Stomach smooth muscle (tissue), 2 donors: ENCODE results near the gene HSPB7.
"Not testable (repeated sequence)": the region's sequence is repeated elsewhere in the genome, so short reads cannot be mapped to it uniquely, and the experiment has no call there.

Source experiments
- H3K27ac ChIP-seq: one replicate; pipeline ENCODE4 v1.7.0; 2013; ENCODE audit warnings: mild to moderate bottlenecking, low read length, inconsistent platforms
- H3K27me3 ChIP-seq, 2 donors: one replicate each; pipeline ENCODE4 v1.7.0; 2013; ENCODE audit warnings: low read length in 2 of 2; ENCODE audit not compliant: insufficient read depth in 2 of 2, control insufficient read depth in 1 of 2
- H3K36me3 ChIP-seq, 2 donors: one replicate each; pipeline ENCODE4 v1.7.0; 2013; ENCODE audit warnings: low read length in 2 of 2; ENCODE audit not compliant: control insufficient read depth in 2 of 2, insufficient read depth in 2 of 2
- H3K4me1 ChIP-seq: one replicate; pipeline ENCODE4 v1.7.0; 2013; ENCODE audit warnings: low read length; ENCODE audit not compliant: control insufficient read depth, insufficient read depth
- H3K4me3 ChIP-seq, 2 donors: one replicate each; pipeline ENCODE4 v1.7.0; 2013; ENCODE audit warnings: low read length in 2 of 2
- H3K9ac ChIP-seq, 2 donors: one replicate each; pipeline ENCODE4 v1.7.0; 2013; ENCODE audit warnings: low read length in 2 of 2, mild to moderate bottlenecking in 1 of 2
- H3K9me3 ChIP-seq, 2 donors: one replicate each; pipeline ENCODE4 v1.7.0; 2013; ENCODE audit warnings: low read length in 2 of 2; ENCODE audit not compliant: control insufficient read depth in 2 of 2
- donor health status: healthy.
- donor health status: Pancreatic carcinoma.

Gene HSPB7

GRCh38 chr1:16017461-16018303 lies at the start of gene HSPB7:
Gene HSPB7 (minus strand): TSS chr1:16018043. CDS start chr1:16017963, 80 bp downstream.
- Histone ChIP-seq H3K9ac (peak within 1 kb of the TSS; percentile 93 to 95), H3K36me3 (peaks cover 0 to 2% of the 10 kb centered on the region in 2 donors), H3K9me3 (no peaks in the 10 kb centered on the region), H3K4me3 (peak within 1 kb of the TSS; percentile 83 to 84), H3K4me1 (peaks cover 92% of the 10 kb centered on the region), H3K27me3 (no peaks in the 10 kb centered on the region), H3K27ac (peak within 1 kb of the TSS; percentile 98)

DNA sequence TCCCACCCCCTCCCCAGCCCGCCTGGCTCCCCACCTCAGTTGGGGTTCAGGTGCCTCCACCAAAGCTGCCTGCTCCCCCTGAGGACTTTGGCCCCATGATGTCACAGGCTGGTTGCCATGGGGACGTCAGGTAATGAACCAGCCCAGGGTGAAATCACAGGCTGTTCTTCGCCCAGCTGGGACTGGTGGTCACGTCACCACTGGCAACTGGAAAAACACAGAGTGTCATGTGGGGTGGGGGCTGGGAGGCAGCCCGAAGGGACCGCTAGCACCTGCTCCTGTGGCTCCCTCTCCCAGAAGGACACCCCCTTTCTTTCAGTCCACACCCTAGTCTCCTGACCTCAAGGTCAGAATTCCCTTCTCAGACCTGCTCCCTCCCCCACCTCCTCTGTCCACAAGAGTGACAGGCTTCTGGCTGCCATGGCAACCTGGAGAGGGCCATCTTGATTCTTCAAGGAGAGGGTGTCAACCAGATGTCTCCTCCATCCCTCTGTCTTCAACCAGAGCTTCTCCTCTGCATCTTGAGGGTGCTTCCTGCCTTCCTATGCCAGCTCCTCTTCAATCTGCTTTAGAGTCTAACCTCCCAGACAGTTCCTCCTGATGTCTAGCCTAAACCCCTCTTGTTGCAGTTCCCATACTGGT lies 49.4 kb upstream of the HSPB7 start:
- no peaks in the 10 kb centered on the region for H3K9me3 ChIP-seq
- no peak overlapping the region for H3K9ac ChIP-seq
- peaks cover 0 to under 1% of the 10 kb centered on the region in 2 donors for H3K27me3 ChIP-seq
- H3K27ac ChIP-seq = no peak overlapping the region
- H3K36me3 ChIP-seq = no peaks in the 10 kb centered on the region
- no peak overlapping the region for H3K4me3 ChIP-seq
- H3K4me1 ChIP-seq = peaks cover 3% of the 10 kb centered on the region

DNA sequence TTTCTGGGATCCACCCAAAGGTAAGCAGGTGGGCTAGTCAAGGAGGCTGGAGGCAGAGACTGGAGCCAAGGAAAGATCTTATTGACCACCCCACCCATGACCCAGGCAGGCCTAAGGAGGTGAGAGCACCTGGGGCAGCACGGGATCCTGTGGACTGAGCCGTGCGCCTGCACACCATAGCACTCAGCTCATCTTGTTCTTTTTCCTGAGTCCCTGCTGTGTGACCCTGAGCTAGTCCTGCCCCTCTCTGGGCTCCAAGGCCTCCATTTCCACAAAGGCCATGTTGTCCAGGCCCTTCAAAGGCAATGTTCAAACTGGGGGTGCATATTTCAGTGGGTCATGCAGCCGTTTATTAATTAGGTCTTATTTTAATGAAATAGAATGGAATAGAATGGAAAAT lies 48.4 kb upstream of the HSPB7 start:
- H3K9ac ChIP-seq = no peak overlapping the region
- no peak overlapping the region for H3K4me3 ChIP-seq
- no peaks in the 10 kb centered on the region for H3K9me3 ChIP-seq
- peaks cover 3% of the 10 kb centered on the region for H3K4me1 ChIP-seq
- no peaks in the 10 kb centered on the region for H3K27me3 ChIP-seq
- H3K36me3 ChIP-seq = no peaks in the 10 kb centered on the region
- no peak overlapping the region for H3K27ac ChIP-seq

DNA sequence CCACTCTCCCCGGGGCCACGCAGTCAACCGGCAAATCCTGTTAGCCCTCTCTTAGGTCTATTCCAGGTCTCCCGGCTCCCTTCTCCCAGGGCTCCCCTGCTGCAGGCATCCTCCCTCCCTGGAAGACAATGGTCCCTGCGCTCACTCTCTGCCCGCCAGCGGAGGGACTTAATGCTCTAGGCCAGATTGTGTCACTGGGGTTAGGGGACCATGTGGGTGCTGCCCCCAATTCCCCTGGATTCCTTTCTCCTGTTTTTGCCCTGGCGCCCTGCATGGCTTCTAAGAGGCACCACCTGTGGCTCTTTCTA lies 47.4 kb upstream of the HSPB7 start:
- H3K4me1 ChIP-seq = peaks cover 3% of the 10 kb centered on the region
- H3K27ac ChIP-seq = no peak overlapping the region
- H3K36me3 ChIP-seq = no peaks in the 10 kb centered on the region
- H3K4me3 ChIP-seq = no peak overlapping the region
- no peak overlapping the region for H3K9ac ChIP-seq
- no peaks in the 10 kb centered on the region for H3K27me3 ChIP-seq
- no peaks in the 10 kb centered on the region for H3K9me3 ChIP-seq

DNA sequence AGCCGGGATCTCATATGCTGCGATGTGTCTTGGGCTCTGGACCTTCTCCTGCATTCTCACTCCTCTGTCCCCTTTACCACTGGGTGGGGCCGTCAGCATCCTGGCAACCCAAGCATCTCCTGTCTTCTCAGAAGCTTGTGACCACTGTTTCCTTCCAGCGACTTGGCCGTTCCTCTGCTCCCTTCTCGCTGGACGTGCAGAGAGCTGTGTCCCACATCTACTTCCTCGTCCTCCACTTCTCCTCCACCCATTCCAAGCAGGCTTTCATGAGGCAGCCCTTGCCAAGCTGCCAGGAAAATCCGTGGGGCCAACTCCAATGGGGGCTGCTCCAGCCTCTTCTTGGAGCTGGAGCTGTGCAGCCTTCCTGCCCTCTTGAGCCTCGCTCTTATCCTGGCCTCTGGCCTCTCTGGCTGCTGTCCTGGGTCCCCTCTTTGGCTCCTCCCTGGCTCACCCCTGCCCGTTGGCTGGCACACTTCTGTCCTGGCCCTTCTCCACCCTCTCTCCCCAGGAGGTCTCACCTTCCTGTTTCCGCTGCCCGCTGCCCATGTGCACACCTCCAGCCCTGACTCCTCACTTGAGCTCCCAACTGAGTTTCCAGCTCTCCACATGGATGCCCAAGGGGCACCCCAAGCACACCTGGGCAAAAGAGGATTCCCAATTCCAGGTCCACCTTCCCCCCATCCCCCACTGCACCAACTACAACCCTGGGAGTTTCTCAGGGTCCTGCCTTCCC lies 46.9 kb upstream of the HSPB7 start:
- peaks cover 3% of the 10 kb centered on the region for H3K4me1 ChIP-seq
- no peak overlapping the region for H3K9ac ChIP-seq

DNA sequence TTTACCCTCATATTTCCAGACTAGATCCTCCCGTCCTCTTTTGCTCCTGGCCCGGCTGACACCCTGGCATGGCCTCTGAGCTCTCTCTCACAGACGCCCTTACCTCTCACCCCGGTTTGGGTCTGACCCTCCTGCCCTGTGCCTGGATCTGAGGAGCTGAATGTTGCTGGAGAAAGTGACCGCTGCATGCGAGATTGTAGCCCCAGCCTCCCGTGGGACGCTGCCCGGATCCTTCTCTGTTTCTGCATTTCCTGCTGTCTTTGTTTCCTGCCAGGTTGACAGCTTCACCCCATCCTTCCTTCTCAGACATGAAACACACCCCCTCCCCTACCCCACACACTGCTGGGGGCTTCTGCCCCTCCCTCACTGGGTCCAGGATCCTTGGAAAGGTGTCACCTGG lies 46.1 kb upstream of the HSPB7 start:
- H3K9me3 ChIP-seq = no peaks in the 10 kb centered on the region
- no peak overlapping the region for H3K9ac ChIP-seq
- H3K36me3 ChIP-seq = no peaks in the 10 kb centered on the region
- H3K27ac ChIP-seq = no peak overlapping the region
- peaks cover 3% of the 10 kb centered on the region for H3K4me1 ChIP-seq
- no peaks in the 10 kb centered on the region for H3K27me3 ChIP-seq
- H3K4me3 ChIP-seq = no peak overlapping the region

More for the DNA sequence above, 46.9 kb upstream of the HSPB7 start:
- Histone ChIP-seq H3K4me3 (no peak overlapping the region), H3K36me3 (no peaks in the 10 kb centered on the region), H3K27me3 (no peaks in the 10 kb centered on the region), H3K9me3 (no peaks in the 10 kb centered on the region), H3K27ac (no peak overlapping the region)

GRCh38 chr1:16063226-16063829 lies 45.5 kb upstream of the HSPB7 start:
- no peaks in the 10 kb centered on the region for H3K27me3 ChIP-seq
- H3K27ac ChIP-seq = no peak overlapping the region
- H3K9me3 ChIP-seq = no peaks in the 10 kb centered on the region
- no peak overlapping the region for H3K4me3 ChIP-seq
- H3K4me1 ChIP-seq = no peaks in the 10 kb centered on the region
- H3K9ac ChIP-seq = no peak overlapping the region
- H3K36me3 ChIP-seq = no peaks in the 10 kb centered on the region

DNA sequence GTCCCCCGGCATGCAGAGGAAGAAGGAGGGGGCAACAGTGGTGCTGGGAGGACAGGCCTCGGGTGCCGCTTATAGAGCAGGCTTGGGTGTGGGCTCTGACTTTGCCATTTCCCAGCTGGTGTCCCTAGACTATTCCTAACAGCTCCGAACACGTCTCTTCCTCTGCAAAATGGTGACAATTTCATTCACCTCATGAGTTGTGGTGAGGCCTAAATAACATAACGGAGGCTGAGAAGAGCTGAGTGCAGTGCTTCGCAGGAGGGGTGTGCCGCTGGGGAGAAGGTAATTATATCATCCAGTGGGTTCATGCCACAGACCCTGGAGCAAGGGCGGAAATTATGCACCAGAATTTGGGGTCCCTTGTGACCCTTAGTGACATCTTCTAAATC lies 44.8 kb upstream of the HSPB7 start:
- not testable (repeated sequence) for H3K4me1 ChIP-seq, H3K9ac ChIP-seq, H3K27me3 ChIP-seq, H3K27ac ChIP-seq, H3K9me3 ChIP-seq, H3K36me3 ChIP-seq, H3K4me3 ChIP-seq

DNA sequence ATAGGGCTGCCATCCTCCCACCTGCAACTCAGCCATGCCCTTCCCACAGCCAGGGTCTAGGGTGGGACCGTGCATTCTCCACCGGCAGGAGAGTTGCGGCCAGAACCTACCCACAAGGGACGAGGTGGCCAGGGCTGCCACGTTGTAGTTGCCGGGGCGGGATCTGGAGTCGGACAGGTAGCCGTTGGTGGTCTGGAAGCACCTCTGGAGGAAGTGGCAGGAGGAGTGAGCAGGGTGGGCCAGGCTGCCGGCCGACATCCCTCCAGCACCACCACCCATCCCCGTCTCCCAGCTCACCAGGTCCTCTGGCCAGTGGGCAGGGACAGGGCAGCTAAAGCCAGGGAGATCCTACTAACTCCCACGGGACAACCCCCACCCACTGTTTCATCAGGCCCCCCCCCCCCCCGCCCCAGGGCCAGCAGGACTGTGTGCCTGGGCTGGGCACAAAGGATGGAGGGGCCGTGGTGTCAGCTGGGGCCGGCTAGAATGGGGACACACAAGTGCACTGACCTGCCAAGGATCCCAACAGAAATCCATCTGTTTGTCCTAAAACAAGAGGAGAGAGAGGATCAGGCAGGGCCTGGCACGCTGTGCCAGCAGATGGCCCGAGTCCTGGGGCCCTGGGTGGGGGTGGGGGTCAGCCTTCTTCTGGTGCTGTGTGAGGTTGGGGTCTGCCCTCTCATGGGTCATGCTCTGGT lies 44.3 kb upstream of the HSPB7 start:
- H3K9ac ChIP-seq, H3K4me1 ChIP-seq, H3K27me3 ChIP-seq, H3K4me3 ChIP-seq, H3K27ac ChIP-seq, H3K36me3 ChIP-seq, H3K9me3 ChIP-seq: not testable (repeated sequence)

- H3K27me3 ChIP-seq = no peaks in the 10 kb centered on the region
- no peak overlapping the region for H3K4me3 ChIP-seq
- H3K9me3 ChIP-seq = no peaks in the 10 kb centered on the region
- H3K27ac ChIP-seq = no peak overlapping the region
- no peaks in the 10 kb centered on the region for H3K4me1 ChIP-seq
- H3K36me3 ChIP-seq = no peaks in the 10 kb centered on the region
- H3K9ac ChIP-seq = no peak overlapping the region
Measured at GRCh38 chr1:16061266-16061665, 43.4 kb upstream of the HSPB7 start.
